Central memory CD8-positive, alpha-beta T cell (primary cell): Measurements from ENCODE around the gene ACBD5.
A peak's percentile ranks its signal among the peaks of the same experiment; 100 is the strongest.
"Not testable (repeated sequence)": the region's sequence is repeated elsewhere in the genome, so short reads cannot be mapped to it uniquely, and the experiment has no call there.

Experiments
- ATAC-seq: fragments of 150-1000 bp; cut with Tn5 transposase; replicated peaks from 2 replicates; pipeline ENCODE4 v1.10.0; 2022; ENCODE audit warnings: mild to moderate bottlenecking, moderate FRiP score, moderate number of reproducible peaks; ENCODE audit not compliant: poor library complexity, severe bottlenecking; ENCODE audit errors: extremely low read depth
- DNase-seq, 2 donors: peaks; one replicate each; pipeline ENCODE4 v3.0.0; 2021; ENCODE audit warnings: low spot score in 2 of 2
- H3K27ac Mint-ChIP-seq: one replicate; pipeline ENCODE4 v1.8.0; 2022; ENCODE audit warnings: low read depth, mild to moderate bottlenecking, moderate library complexity, mixed read lengths
- H3K27me3 Mint-ChIP-seq: one replicate; pipeline ENCODE4 v1.8.0; 2022; ENCODE audit warnings: mixed read lengths
- H3K36me3 Mint-ChIP-seq: one replicate; pipeline ENCODE4 v1.8.0; 2022; ENCODE audit warnings: mild to moderate bottlenecking, moderate library complexity, mixed read lengths; ENCODE audit not compliant: insufficient read depth
- H3K4me1 Mint-ChIP-seq: one replicate; pipeline ENCODE4 v1.8.0; 2022; ENCODE audit warnings: mixed read lengths
- H3K4me3 Mint-ChIP-seq: one replicate; pipeline ENCODE4 v1.8.0; 2022; ENCODE audit warnings: mild to moderate bottlenecking, moderate library complexity, mixed read lengths
- H3K9me3 Mint-ChIP-seq: one replicate; pipeline ENCODE4 v1.8.0; 2022; ENCODE audit warnings: mixed read lengths

Gene ACBD5

GRCh38 chr10:27248215-27248614, 7.6 kb upstream of the ACBD5 start:
- H3K9me3 Mint-ChIP-seq: no peaks in the 10 kb centered on the region
- peaks cover 19% of the 10 kb centered on the region for H3K4me1 Mint-ChIP-seq
- DNase-seq (no peak), ATAC-seq (no peak)
- H3K27ac Mint-ChIP-seq: no peak overlapping the region
- H3K27me3 Mint-ChIP-seq: no peaks in the 10 kb centered on the region
- H3K4me3 Mint-ChIP-seq: no peak overlapping the region
- peaks cover 7% of the 10 kb centered on the region for H3K36me3 Mint-ChIP-seq

- DNase-seq: no peak
- Mint-ChIP-seq H3K4me1 (peaks cover 25% of the 10 kb centered on the region), H3K9me3 (no peaks in the 10 kb centered on the region), H3K36me3 (peaks cover 14% of the 10 kb centered on the region), H3K4me3 (no peak overlapping the region), H3K27me3 (no peaks in the 10 kb centered on the region), H3K27ac (no peak overlapping the region)
- no peak for ATAC-seq
Observed at GRCh38 chr10:27247441-27247840, 6.8 kb upstream of the ACBD5 start.

GRCh38 chr10:27247006-27247405, 6.4 kb upstream of the ACBD5 start:
- Mint-ChIP-seq H3K4me3 (no peak overlapping the region), H3K27ac (no peak overlapping the region), H3K4me1 (peaks cover 24% of the 10 kb centered on the region), H3K36me3 (peaks cover 16% of the 10 kb centered on the region), H3K27me3 (no peaks in the 10 kb centered on the region), H3K9me3 (no peaks in the 10 kb centered on the region)
- no peak for DNase-seq
- no peak for ATAC-seq

- ATAC-seq (no peak), DNase-seq (no peak)
- H3K9me3 Mint-ChIP-seq: no peaks in the 10 kb centered on the region
- peaks cover 25% of the 10 kb centered on the region for H3K36me3 Mint-ChIP-seq
- no peaks in the 10 kb centered on the region for H3K27me3 Mint-ChIP-seq
- no peak overlapping the region for H3K27ac Mint-ChIP-seq
- H3K4me3 Mint-ChIP-seq: no peak overlapping the region
- H3K4me1 Mint-ChIP-seq: peaks cover 32% of the 10 kb centered on the region
Observed at GRCh38 chr10:27245836-27246235, 5.2 kb upstream of the ACBD5 start.

- DNase-seq (no peak), ATAC-seq (no peak)
- Mint-ChIP-seq H3K36me3 (peaks cover 32% of the 10 kb centered on the region), H3K4me3 (no peak overlapping the region), H3K9me3 (no peaks in the 10 kb centered on the region), H3K27ac (no peak overlapping the region), H3K27me3 (no peaks in the 10 kb centered on the region), H3K4me1 (peaks cover 34% of the 10 kb centered on the region)
Observed at GRCh38 chr10:27244976-27245375, 4.4 kb upstream of the ACBD5 start.

- H3K27ac Mint-ChIP-seq: peak overlapping the region; percentile 95
- H3K9me3 Mint-ChIP-seq: no peaks in the 10 kb centered on the region
- H3K36me3 Mint-ChIP-seq: peaks cover 36% of the 10 kb centered on the region
- peak overlapping the region; percentile 77 for H3K4me3 Mint-ChIP-seq
- H3K4me1 Mint-ChIP-seq: peaks cover 39% of the 10 kb centered on the region
- DNase-seq (peak in 1 of 2 donors; percentile 69), ATAC-seq (peak; percentile 74)
- no peaks in the 10 kb centered on the region for H3K27me3 Mint-ChIP-seq
Observed at GRCh38 chr10:27242951-27243551, 2.5 kb upstream of the ACBD5 start.

- Mint-ChIP-seq H3K27ac (peak overlapping the region; percentile 95), H3K4me3 (peak overlapping the region; percentile 77), H3K27me3 (no peaks in the 10 kb centered on the region), H3K36me3 (peaks cover 38% of the 10 kb centered on the region), H3K4me1 (peaks cover 39% of the 10 kb centered on the region), H3K9me3 (no peaks in the 10 kb centered on the region)
- DNase-seq (no peak), ATAC-seq (peak; percentile 7)
Observed at GRCh38 chr10:27242473-27242950, 1.9 kb upstream of the ACBD5 start.

GRCh38 chr10:27241652-27242472, 1.3 kb upstream of the ACBD5 start:
- Mint-ChIP-seq H3K27ac (peak overlapping the region; percentile 95), H3K36me3 (peaks cover 38% of the 10 kb centered on the region), H3K4me1 (peaks cover 39% of the 10 kb centered on the region), H3K9me3 (no peaks in the 10 kb centered on the region), H3K27me3 (no peaks in the 10 kb centered on the region), H3K4me3 (peak overlapping the region; percentile 77)
- peak; percentile 62 for ATAC-seq
- peak; percentile 75 to 77 for DNase-seq

- Mint-ChIP-seq H3K4me1 (peaks cover 39% of the 10 kb centered on the region), H3K36me3 (peaks cover 38% of the 10 kb centered on the region), H3K4me3 (peak overlapping the region; percentile 77), H3K9me3 (no peaks in the 10 kb centered on the region), H3K27ac (peak overlapping the region; percentile 95), H3K27me3 (no peaks in the 10 kb centered on the region)
- no peak for DNase-seq
- no peak for ATAC-seq
Observed at GRCh38 chr10:27241010-27241651, 534 bp upstream of the ACBD5 start.

- Mint-ChIP-seq H3K4me1 (peaks cover 25% of the 10 kb centered on the region), H3K27ac (peak overlapping the region; percentile 77), H3K36me3 (peaks cover 41% of the 10 kb centered on the region)
- not testable (repeated sequence) for H3K27me3 Mint-ChIP-seq, H3K4me3 Mint-ChIP-seq, DNase-seq, H3K9me3 Mint-ChIP-seq, ATAC-seq
Observed at GRCh38 chr10:27237531-27237930, 3.1 kb downstream of the ACBD5 start.

- H3K27ac Mint-ChIP-seq, ATAC-seq, H3K9me3 Mint-ChIP-seq, DNase-seq, H3K4me3 Mint-ChIP-seq, H3K27me3 Mint-ChIP-seq: not testable (repeated sequence)
- Mint-ChIP-seq H3K4me1 (peaks cover 20% of the 10 kb centered on the region), H3K36me3 (peaks cover 33% of the 10 kb centered on the region)
Observed at GRCh38 chr10:27236589-27237128, 3.9 kb downstream of the ACBD5 start.

GRCh38 chr10:27235706-27236105, 4.9 kb downstream of the ACBD5 start:
- ATAC-seq (no peak), DNase-seq (no peak)
- no peak overlapping the region for H3K4me3 Mint-ChIP-seq
- H3K36me3 Mint-ChIP-seq: peaks cover 36% of the 10 kb centered on the region
- no peaks in the 10 kb centered on the region for H3K27me3 Mint-ChIP-seq
- no peaks in the 10 kb centered on the region for H3K9me3 Mint-ChIP-seq
- H3K27ac Mint-ChIP-seq: no peak overlapping the region
- H3K4me1 Mint-ChIP-seq: peaks cover 14% of the 10 kb centered on the region
